ENCODE results near the gene GFAP. TPM values are rescaled to one million over a fixed set of nuclear protein-coding genes. Genes with fewer than 3 reads are reported as not detected.

The GFAP gene
- total RNA-seq, 1 experiment from 2014 or later, result 1.2 TPM

- no peak overlapping the region for H4K8ac ChIP-seq (replicated peaks; ENCODE audit: insufficient read length, low read depth, low read length)
- no peak for DNase-seq
- H2BK120ac ChIP-seq (ENCODE audit: low read depth, low read length, poor library complexity, severe bottlenecking), result no peak overlapping the region
- Mint-ChIP-seq H3K4me1 (peaks cover 14 to 19% of the 10 kb centered on the region in 2 experiments), H3K27me3 (ENCODE audit: low read depth) (no peaks in the 10 kb centered on the region; the same call in 1 of the 2 replicates), H3K4me3 (no peak overlapping the region), H3K36me3 (ENCODE audit: insufficient read depth in 1 of 3, low read depth in 3 of 3) (peaks cover 3 to 4% (median 3%) of the 10 kb centered on the region in 3 experiments; a peak in 4 of 7 replicates), H3K27ac (no peak overlapping the region), H3K9me3 (no peaks in the 10 kb centered on the region)
- no peak overlapping the region for H3K23ac ChIP-seq (ENCODE audit: insufficient read length, low read depth, low read length)
- no peak overlapping the region for H4K91ac ChIP-seq (ENCODE audit: insufficient read length, low read depth, low read length)
- H4K20me1 ChIP-seq (ENCODE audit: control insufficient read depth, insufficient read depth, insufficient read length), result no peaks in the 10 kb centered on the region
- H3K14ac ChIP-seq (ENCODE audit: insufficient read depth, low read length), result no peak overlapping the region
- no peak overlapping the region for H3K56ac ChIP-seq (ENCODE audit: insufficient read length, low read depth, low read length)
- no peaks in the 10 kb centered on the region for H3K9me3 ChIP-seq (ENCODE audit: control insufficient read depth, low read depth, low read length)
- H3K79me2 ChIP-seq (ENCODE audit: insufficient read depth, low read length), result peaks cover 11% of the 10 kb centered on the region; the same call in 1 of the 2 replicates
- no peak overlapping the region for H2BK5ac ChIP-seq (ENCODE audit: insufficient read length, low read length)
- H3K4me2 ChIP-seq (ENCODE audit: insufficient read depth, insufficient read length, low read length), result no peak overlapping the region
- H3K79me1 ChIP-seq (ENCODE audit: insufficient read depth, low read depth, low read length, poor library complexity, severe bottlenecking), result no peaks in the 10 kb centered on the region
- H3K27me3 ChIP-seq (ENCODE audit: insufficient read depth, low read length), result no peaks in the 10 kb centered on the region
- TF ChIP-seq CTCF (conservative IDR thresholded peaks at IDR 0.05), result no peak
- no peak overlapping the region for H2AK5ac ChIP-seq (ENCODE audit: insufficient read length, low read length)
- no peak overlapping the region for H4K5ac ChIP-seq (ENCODE audit: insufficient read length, low read depth, low read length)
- H3K27ac ChIP-seq (ENCODE audit: insufficient read length, low read depth, low read length), result no peak overlapping the region
- H3K23me2 ChIP-seq (ENCODE audit: insufficient read length, low read depth, low read length, poor library complexity, severe bottlenecking), result peaks cover 7% of the 10 kb centered on the region
- no peak overlapping the region for H2BK15ac ChIP-seq (ENCODE audit: low read depth, low read length)
- no peak overlapping the region for H3K18ac ChIP-seq (ENCODE audit: insufficient read length, low read depth, low read length)
- H3K4ac ChIP-seq (ENCODE audit: low read depth, low read length), result no peak overlapping the region
- H2BK20ac ChIP-seq (ENCODE audit: low read depth, low read length, poor library complexity, severe bottlenecking), result no peak overlapping the region
- H3K9ac ChIP-seq (ENCODE audit: extremely low read depth, insufficient read length, low read length), result no peak overlapping the region
- H3K4me1 ChIP-seq (ENCODE audit: insufficient read depth, low read length), result no peaks in the 10 kb centered on the region; the same call in 1 of the 2 replicates
- no CpG with 5 or more reads among the region's 3 CpGs for WGBS (ENCODE audit: extremely low coverage, insufficient read length, low lambda C conversion rate)
- H3T11ph ChIP-seq (ENCODE audit: low read length), result no peak overlapping the region
- H2AFZ ChIP-seq (ENCODE audit: low read length), result no peak overlapping the region
- no peak overlapping the region for H2BK12ac ChIP-seq (ENCODE audit: insufficient read length, low read depth, low read length)
Observed at GRCh38 chr17:44900894-44901293, 14.4 kb downstream of the GFAP start.
